ENCODE measurements around the gene ELMOD3. TPM values are rescaled to one million over a fixed set of nuclear protein-coding genes. Genes with fewer than 3 reads are reported as not detected.

Gene ELMOD3
- total RNA-seq, 4 donors from 2014 or later, result 12.8 to 45.3 (median 21.0) TPM

DNA sequence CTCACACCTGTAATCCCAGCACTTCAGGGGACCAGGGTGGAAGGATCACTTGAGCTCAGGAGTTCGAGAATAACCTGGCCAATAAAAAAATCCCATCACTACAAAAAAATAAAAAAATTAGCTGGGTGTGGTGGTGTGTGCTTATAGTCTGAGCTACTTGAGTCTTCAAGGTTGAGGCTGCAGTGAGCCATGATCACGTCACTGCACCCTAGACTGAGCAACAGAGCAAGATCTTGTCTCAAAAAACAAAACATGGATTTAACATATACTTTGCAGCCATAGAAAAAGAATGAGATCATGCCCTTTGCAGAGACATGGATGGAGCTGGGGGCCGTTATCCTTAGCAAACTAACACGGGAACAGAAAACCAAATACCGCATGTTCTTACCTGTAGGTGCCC lies 86.2 kb downstream of the ELMOD3 start:
- intact Hi-C loops (cut with DNase I; ENCODE audit: low total_unique reads), result no loop called here
- no peak overlapping the region for H3K27ac ChIP-seq
- no peaks in the 10 kb centered on the region for H3K36me3 ChIP-seq
- H3K4me3 ChIP-seq, result no peak overlapping the region
- peaks cover 0 to 21% of the 10 kb centered on the region in 2 donors for H3K4me1 ChIP-seq
- no peaks in the 10 kb centered on the region for H3K27me3 ChIP-seq
- TF ChIP-seq CTCF (IDR thresholded peaks at IDR 0.05), result no peak
- no peaks in the 10 kb centered on the region for H3K9me3 ChIP-seq
- no peak for DNase-seq

Small RNA genes lying within 50 kb of the gene (small RNA-seq; reads per million reads assigned to genes)
- not detected for gene AC062037.1
- not detected for gene AC062037.2
- not detected for gene RF00019
- gene RN7SL113P, result not detected

Other genes starting within 250 kb of the ELMOD3 start
- gene TCF7L1, start 221.4 kb upstream of the ELMOD3 start, total RNA-seq, result 10 to 100 TPM in 2 of 4 donors, under 1 TPM in 2; 0.26 to 37.1 (median 5.4) TPM
- gene TGOLN2, start 26.8 kb upstream of the ELMOD3 start, total RNA-seq, result 100 to 1,000 TPM in 1 of 4 donors, 10 to 100 TPM in 3; 62.0 to 106 (median 89.4) TPM
- 10 to 100 TPM; 28.0 to 34.1 (median 31.9) TPM for gene RETSAT, start 241 bp upstream of the ELMOD3 start, total RNA-seq
- gene CAPG, start 55.6 kb downstream of the ELMOD3 start, total RNA-seq, result 100 to 1,000 TPM in 1 of 4 donors, 10 to 100 TPM in 3; 12.3 to 114 (median 65.2) TPM
- not detected for gene SH2D6, start 63.9 kb downstream of the ELMOD3 start, total RNA-seq
- gene MAT2A, start 184.4 kb downstream of the ELMOD3 start, total RNA-seq, result 100 to 1,000 TPM in 3 of 4 donors, 10 to 100 TPM in 1; 77.1 to 249 (median 108) TPM
- 10 to 100 TPM; 14.1 to 54.1 (median 37.9) TPM for gene GGCX, start 206.7 kb downstream of the ELMOD3 start, total RNA-seq
- 10 to 100 TPM in 1 of 4 donors, 1 to 10 TPM in 2, not detected in 1; 1.3 to 12.3 (median 5.2) TPM for gene VAMP8, start 222.8 kb downstream of the ELMOD3 start, total RNA-seq
- 100 to 1,000 TPM in 2 of 4 donors, 10 to 100 TPM in 2; 25.6 to 197 (median 99.5) TPM for gene VAMP5, start 229.7 kb downstream of the ELMOD3 start, total RNA-seq
- gene RNF181, start 241.0 kb downstream of the ELMOD3 start, total RNA-seq, result 100 to 1,000 TPM in 2 of 4 donors, 10 to 100 TPM in 2; 53.0 to 362 (median 175) TPM
- 10 to 100 TPM in 1 of 4 donors, 1 to 10 TPM in 2, not detected in 1; 2.6 to 24.1 (median 7.8) TPM for gene TMEM150A, start 247.9 kb downstream of the ELMOD3 start, total RNA-seq